GM18867 (cell line): ENCODE data around the gene PAM.
"Not testable (repeated sequence)": the region's sequence is repeated elsewhere in the genome, so short reads cannot be mapped to it uniquely, and the experiment has no call there.

Experiments used
- ATAC-seq: cut with Tn5 transposase; IDR thresholded peaks from one replicate; pipeline ENCODE4 v1.9.1; 2021; ENCODE audit warnings: mild to moderate bottlenecking, moderate library complexity; ENCODE audit not compliant: unreplicated experiment

PAM gene

GRCh38 chr5:102891175-102891574 lies 136.1 kb downstream of the PAM start:
- ATAC-seq = no peak

- ATAC-seq = no peak
These were observed 138.8 kb downstream of the PAM start for GRCh38 chr5:102893942-102894341.

- no peak for ATAC-seq
These were observed 140.1 kb downstream of the PAM start for GRCh38 chr5:102895234-102895633.

GRCh38 chr5:102895976-102896375 lies 140.9 kb downstream of the PAM start:
- no peak for ATAC-seq

- no peak for ATAC-seq
These were observed 146.5 kb downstream of the PAM start for GRCh38 chr5:102901424-102902134.

- ATAC-seq = no peak
These were observed 147.0 kb downstream of the PAM start for GRCh38 chr5:102902135-102902448.

GRCh38 chr5:102902647-102903046 lies 147.5 kb downstream of the PAM start:
- no peak for ATAC-seq

- ATAC-seq = no peak
These were observed 148.2 kb downstream of the PAM start for GRCh38 chr5:102903074-102903871.

GRCh38 chr5:102905056-102905455 lies 150.0 kb downstream of the PAM start:
- ATAC-seq = no peak

GRCh38 chr5:102907099-102907498 lies 152.0 kb downstream of the PAM start:
- ATAC-seq = not testable (repeated sequence)

GRCh38 chr5:102910240-102911226 lies 155.4 kb downstream of the PAM start:
- ATAC-seq = no peak

- no peak for ATAC-seq
These were observed 156.9 kb downstream of the PAM start for GRCh38 chr5:102911973-102912372.

- ATAC-seq = no peak
These were observed 161.0 kb downstream of the PAM start for GRCh38 chr5:102916109-102916508.

- no peak for ATAC-seq
These were observed 164.0 kb downstream of the PAM start for GRCh38 chr5:102918986-102919610.

- no peak for ATAC-seq
These were observed 165.7 kb downstream of the PAM start for GRCh38 chr5:102920762-102921161.

GRCh38 chr5:102921341-102922044 lies 166.4 kb downstream of the PAM start:
- ATAC-seq = no peak

GRCh38 chr5:102922111-102922720 lies 167.1 kb downstream of the PAM start:
- ATAC-seq = no peak

- no peak for ATAC-seq
These were observed 167.8 kb downstream of the PAM start for GRCh38 chr5:102922799-102923477.

GRCh38 chr5:102924963-102925362 lies 169.9 kb downstream of the PAM start:
- no peak for ATAC-seq
